ENCODE results near the gene ATP6V0A1. TPM values are rescaled to one million over a fixed set of nuclear protein-coding genes. Genes with fewer than 3 reads are reported as not detected.

ATP6V0A1 gene
- total and polyA plus RNA-seq, 2 donors (not counting 3 experiments of a cell fraction or from before 2014, with no cell fraction given): 37.3 to 49.2 TPM

DNA sequence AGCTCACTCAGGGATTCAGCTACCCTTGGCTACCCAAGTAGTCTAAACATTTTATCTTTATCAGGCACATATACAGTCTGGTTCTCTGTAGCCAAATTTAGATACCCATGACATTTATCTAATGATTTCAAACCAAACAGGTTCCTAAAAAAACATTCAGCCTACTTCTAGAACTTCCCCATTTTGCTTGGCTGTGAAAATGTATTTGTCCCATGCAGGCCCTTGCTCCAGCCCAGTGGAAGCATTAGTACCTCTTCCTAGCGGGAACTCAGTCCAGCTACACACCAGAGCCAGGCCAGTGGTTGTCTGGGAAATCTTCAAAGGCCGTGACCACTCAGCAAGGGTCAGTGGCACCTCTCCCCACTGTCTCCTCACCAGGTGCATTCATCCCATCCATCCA is 51.2 kb downstream of the ATP6V0A1 start:
- H2AFZ ChIP-seq (ENCODE audit: low read depth, low read length): no peak overlapping the region
- H3K4me3 ChIP-seq (replicated peaks in 1 of 3; ENCODE audit: insufficient read depth in 1 of 3, low read depth in 1 of 3, low read length in 3 of 3): no peak overlapping the region
- no peak overlapping the region for H3K4me2 ChIP-seq (ENCODE audit: insufficient read depth, low read length)
- intact Hi-C loops (cut with micrococcal nuclease): no loop called here
- dilution Hi-C loops (cut with MboI; ENCODE audit: extremely low pct_ligation_motif_present, low sequenced_read_pairs): loop anchor here (25.0 kb wide), 1 partner anchor 173 kb away; no protein-coding TSS in a partner anchor
- no peaks in the 10 kb centered on the region for H4K20me1 ChIP-seq (replicated peaks; ENCODE audit: control insufficient read depth, extremely low read depth, insufficient read depth, low read length)
- DNase-seq (ENCODE audit: low read depth, low spot score) (no peak), FAIRE-seq (no peak)
- H3K9ac ChIP-seq (replicated peaks; ENCODE audit: extremely low read depth, insufficient read depth, low read length): no peak overlapping the region
- peaks cover 0 to 3% of the 10 kb centered on the region in 2 experiments for H3K36me3 ChIP-seq (ENCODE audit: control insufficient read depth in 2 of 2, extremely low read depth in 1 of 2, insufficient read depth in 2 of 2, low read length in 2 of 2)
- no peaks in the 10 kb centered on the region for H3K9me3 ChIP-seq (replicated peaks; ENCODE audit: control insufficient read depth, insufficient read depth, low read length)
- TF ChIP-seq POLR2AphosphoS5 (IDR thresholded peaks at IDR 0.05; ENCODE audit: insufficient read depth, low read depth, low read length): no peak
- TF ChIP-seq FOS (IDR thresholded peaks at IDR 0.05; ENCODE audit: borderline replicate concordance, insufficient read depth, low read length): no peak
- no peak for TF ChIP-seq MYC (IDR thresholded peaks at IDR 0.05; ENCODE audit: low read depth, low read length)
- no peak for TF ChIP-seq EZH2 (IDR thresholded peaks at IDR 0.05; ENCODE audit: borderline replicate concordance, low read depth, low read length, severe bottlenecking)
- TF ChIP-seq CTCF (IDR thresholded peaks at IDR 0.05; ENCODE audit: extremely low read depth in 1 of 2, insufficient read depth in 1 of 2, low read depth in 1 of 2, low read length in 2 of 2): no peak
- TF ChIP-seq, protein P1, sequence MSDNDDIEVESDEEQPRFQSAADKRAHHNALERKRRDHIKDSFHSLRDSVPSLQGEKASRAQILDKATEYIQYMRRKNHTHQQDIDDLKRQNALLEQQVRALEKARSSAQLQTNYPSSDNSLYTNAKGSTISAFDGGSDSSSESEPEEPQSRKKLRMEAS (IDR thresholded peaks at IDR 0.05; ENCODE audit: insufficient read depth, insufficient read length): no peak
- TF ChIP-seq POLR2A (IDR thresholded peaks at IDR 0.05; ENCODE audit: low read depth, low read length): no peak
- no peak for TF ChIP-seq GATA2 (IDR thresholded peaks at IDR 0.05; ENCODE audit: insufficient read depth, insufficient read length, low read depth, low read length)
- no peak for TF ChIP-seq JUN (IDR thresholded peaks at IDR 0.05; ENCODE audit: borderline replicate concordance, insufficient read depth, insufficient read length, low read depth)
- H3K9me1 ChIP-seq (replicated peaks; ENCODE audit: control insufficient read depth, extremely low read depth, insufficient read depth, low read length): no peaks in the 10 kb centered on the region
- POLR2A ChIA-PET: no interaction called here
- H3K27me3 ChIP-seq (ENCODE audit: control insufficient read depth in 2 of 2, insufficient read depth in 2 of 2, low read length in 2 of 2): no peaks in the 10 kb centered on the region
- H3K27ac ChIP-seq (ENCODE audit: insufficient read depth, low read depth, low read length): no peak overlapping the region
- no peaks in the 10 kb centered on the region for H3K79me2 ChIP-seq (ENCODE audit: control insufficient read depth, insufficient read depth, low read length)
- BruUV-seq (replicated peaks): no TSS peak
- H3K4me1 ChIP-seq (ENCODE audit: control insufficient read depth, extremely low read depth, insufficient read depth, low read length): peaks cover 11% of the 10 kb centered on the region
- CTCF ChIA-PET: no interaction called here

Measured in endothelial cell of umbilical vein (primary cell).